Thoracic aorta (tissue), 2 donors: Measurements from ENCODE around the gene ADCY9. TPM values are rescaled to one million over a fixed set of nuclear protein-coding genes. Genes with fewer than 3 reads are reported as not detected.

Source experiments
- ATAC-seq: fragments of 150-250 bp; one replicate; pipeline ENCODE4 v1.8.0; 2017; ENCODE audit warnings: low read depth; ENCODE audit not compliant: insufficient number of reproducible peaks, low FRiP score
- DNase-seq: peaks from one replicate; pipeline ENCODE4 v3.0.0-alpha.2; 2020; ENCODE audit warnings: low spot score
- H3K27ac ChIP-seq, 2 donors: fragments of 200-600 bp; sonication (generic); 1 replicate in 1 of 2; 2 replicates in 1 of 2; pipeline ENCODE4 v1.5.1; 2016; ENCODE audit warnings: mild to moderate bottlenecking in 2 of 2, moderate library complexity in 2 of 2
- H3K27me3 ChIP-seq: fragments of 200-600 bp; sonication (generic); replicated peaks from 2 replicates; pipeline ENCODE4 v1.6.0; 2016; ENCODE audit warnings: mild to moderate bottlenecking; ENCODE audit not compliant: insufficient read depth
- H3K36me3 ChIP-seq: fragments of 200-600 bp; sonication (generic); one replicate; pipeline ENCODE4 v1.5.1; 2016
- H3K4me1 ChIP-seq, 2 donors: fragments of 200-600 bp; sonication (generic); 1 replicate in 1 of 2; 2 replicates in 1 of 2; pipeline versions ENCODE4 v1.5.1 to v1.6.0; 2016; ENCODE audit warnings: low read depth in 2 of 2, mild to moderate bottlenecking in 1 of 2; ENCODE audit not compliant: control insufficient read depth in 1 of 2
- H3K4me3 ChIP-seq: fragments of 200-600 bp; sonication (generic); 2 replicates; pipeline ENCODE4 v1.5.1; 2016; ENCODE audit warnings: mild to moderate bottlenecking
- H3K9me3 ChIP-seq: fragments of 200-600 bp; sonication (generic); 2 replicates; pipeline ENCODE4 v1.5.1; 2016
- CTCF ChIP-seq: fragments of 200-600 bp; sonication (generic); IDR thresholded peaks from one replicate; pipeline ENCODE4 v1.5.1; 2019; ENCODE audit warnings: antibody characterized with exemption
- total RNA-seq, 2 donors: library from RNA; depleted of rRNA; stranded (reverse); fragments of >200 nt; gene quantifications; one replicate each; pipeline versions ENCODE4 v1.1.0 to v1.2.3, GENCODE V29; 2016

The ADCY9 gene
- total RNA-seq, 2 donors from 2014 or later: 44.1 to 83.8 TPM

- ATAC-seq: no peak
- TF ChIP-seq CTCF: no peak
- no peak overlapping the region for H3K27ac ChIP-seq
- H3K36me3 ChIP-seq: no peaks in the 10 kb centered on the region
- no peaks in the 10 kb centered on the region for H3K4me1 ChIP-seq
- no peak for DNase-seq
- no peak overlapping the region for H3K4me3 ChIP-seq
- H3K9me3 ChIP-seq: no peaks in the 10 kb centered on the region
- no peaks in the 10 kb centered on the region for H3K27me3 ChIP-seq
Measured at GRCh38 chr16:4136229-4136813, 20.1 kb upstream of the ADCY9 start.

- H3K27me3 ChIP-seq: no peaks in the 10 kb centered on the region
- H3K4me1 ChIP-seq: no peaks in the 10 kb centered on the region
- no peaks in the 10 kb centered on the region for H3K9me3 ChIP-seq
- H3K4me3 ChIP-seq: no peak overlapping the region
- H3K27ac ChIP-seq: no peak overlapping the region
- no peak for TF ChIP-seq CTCF
- no peaks in the 10 kb centered on the region for H3K36me3 ChIP-seq
- no peak for DNase-seq
- ATAC-seq: no peak
Measured at GRCh38 chr16:4135537-4135936, 19.3 kb upstream of the ADCY9 start.

GRCh38 chr16:4133897-4134372 lies 17.7 kb upstream of the ADCY9 start:
- H3K4me3 ChIP-seq: no peak overlapping the region
- H3K4me1 ChIP-seq: no peaks in the 10 kb centered on the region
- ATAC-seq (no peak), DNase-seq (no peak)
- TF ChIP-seq CTCF: no peak
- H3K36me3 ChIP-seq: no peaks in the 10 kb centered on the region
- no peaks in the 10 kb centered on the region for H3K27me3 ChIP-seq
- H3K27ac ChIP-seq: no peak overlapping the region
- no peaks in the 10 kb centered on the region for H3K9me3 ChIP-seq

- Histone ChIP-seq H3K27ac (no peak overlapping the region), H3K36me3 (no peaks in the 10 kb centered on the region), H3K9me3 (no peaks in the 10 kb centered on the region), H3K4me1 (no peaks in the 10 kb centered on the region), H3K4me3 (no peak overlapping the region), H3K27me3 (no peaks in the 10 kb centered on the region)
- TF ChIP-seq CTCF: no peak
- DNase-seq: no peak
- ATAC-seq: no peak
Measured at GRCh38 chr16:4131621-4132020, 15.4 kb upstream of the ADCY9 start.

- DNase-seq (no peak), ATAC-seq (no peak)
- Histone ChIP-seq H3K4me3 (no peak overlapping the region), H3K9me3 (no peaks in the 10 kb centered on the region), H3K27ac (no peak overlapping the region), H3K4me1 (no peaks in the 10 kb centered on the region), H3K36me3 (no peaks in the 10 kb centered on the region), H3K27me3 (no peaks in the 10 kb centered on the region)
- TF ChIP-seq CTCF: no peak
Measured at GRCh38 chr16:4124535-4125294, 8.5 kb upstream of the ADCY9 start.
